ENCODE results near the gene TNFSF11. TPM values are rescaled to one million over a fixed set of nuclear protein-coding genes. Genes with fewer than 3 reads are reported as not detected.

The TNFSF11 gene
- total and polyA plus RNA-seq, 2 experiments from 2014 or later, result 9.9 TPM

- TF ChIP-seq ETS1 (IDR thresholded peaks at IDR 0.05) (no peak), STAT1 (IDR thresholded peaks at IDR 0.05; ENCODE audit: unreplicated experiment) (no peak)
These were observed 33.6 kb downstream of the TNFSF11 start (continued) for GRCh38 chr13:42607546-42607945.

GRCh38 chr13:42610649-42611048, 36.7 kb downstream of the TNFSF11 start:
- Mint-ChIP-seq H3K4me1 (no peaks in the 10 kb centered on the region), H3K9me3 (no peaks in the 10 kb centered on the region), H3K27ac (no peak overlapping the region; the same call in 1 of the 2 replicates), H3K4me3 (no peak overlapping the region), H3K27me3 (ENCODE audit: insufficient read depth, low read depth, poor library complexity) (peaks cover 5% of the 10 kb centered on the region), H3K36me3 (ENCODE audit: low read depth) (peaks cover 15% of the 10 kb centered on the region)
- H3K9me2 ChIP-seq (ENCODE audit: insufficient read depth), result peaks cover 4% of the 10 kb centered on the region; the same call in 1 of the 2 replicates
- H3K4me3 ChIP-seq, result no peak overlapping the region
- no peaks in the 10 kb centered on the region for H3K27me3 ChIP-seq (ENCODE audit: insufficient read depth)
- DNase-seq (ENCODE audit: low spot score), result no peak
- H3K79me2 ChIP-seq (replicated peaks; ENCODE audit: insufficient read depth), result no peaks in the 10 kb centered on the region
- no peak for ATAC-seq
- no peak overlapping the region for H2AFZ ChIP-seq
- H3K4me2 ChIP-seq, result no peak overlapping the region
- H3K4me1 ChIP-seq (ENCODE audit: insufficient read depth), result no peaks in the 10 kb centered on the region
- H3K27ac ChIP-seq (ENCODE audit: low read depth), result no peak overlapping the region
- H3K36me3 ChIP-seq (ENCODE audit: insufficient read depth), result no peaks in the 10 kb centered on the region
- no peaks in the 10 kb centered on the region; the same call in 1 of the 2 replicates for H4K20me1 ChIP-seq (replicated peaks; ENCODE audit: insufficient read depth)
- H3F3A ChIP-seq (replicated peaks; ENCODE audit: low read depth), result no peaks in the 10 kb centered on the region
- TF ChIP-seq NANOG (IDR thresholded peaks at IDR 0.05; ENCODE audit: borderline replicate concordance), result no peak
- TF ChIP-seq CREB1 (CRISPR knock-in tag; IDR thresholded peaks at IDR 0.05; ENCODE audit: low read depth), result no peak
- no peak for TF ChIP-seq CTCF (conservative IDR thresholded peaks at IDR 0.05; ENCODE audit: low read depth in 2 of 2)
- TF ChIP-seq ZNF462 (CRISPR knock-in tag; IDR thresholded peaks at IDR 0.05), result no peak
- TF ChIP-seq EZH2phosphoT487 (IDR thresholded peaks at IDR 0.05; ENCODE audit: unreplicated experiment), result no peak
- no peak for TF ChIP-seq EZH2 (IDR thresholded peaks at IDR 0.05; ENCODE audit: low read depth, unreplicated experiment)
- no peak for TF ChIP-seq ETS1 (IDR thresholded peaks at IDR 0.05)
- no peak for TF ChIP-seq REST (IDR thresholded peaks at IDR 0.05; ENCODE audit: unreplicated experiment)
- TF ChIP-seq POLR2AphosphoS5 (IDR thresholded peaks at IDR 0.05; ENCODE audit: low read depth), result no peak
- TF ChIP-seq ZNF114 (CRISPR knock-in tag; IDR thresholded peaks at IDR 0.05), result no peak
- TF ChIP-seq JUNB (IDR thresholded peaks at IDR 0.05; ENCODE audit: unreplicated experiment), result no peak
- no peak for TF ChIP-seq STAT1 (IDR thresholded peaks at IDR 0.05; ENCODE audit: unreplicated experiment)
